GM12878 (cell line): ENCODE measurements around the gene ZBED5. TPM values are rescaled to one million over a fixed set of nuclear protein-coding genes. Genes with fewer than 3 reads are reported as not detected.

Experiments
- ATAC-seq: fragments of 200-7000 bp; cut with Tn5 transposase; 3 replicates; pipeline ENCODE4 v1.9.1; 2020; ENCODE audit warnings: mild to moderate bottlenecking, moderate library complexity
- BruUV-seq: library from RNA; stranded (reverse); fragments of 400-500 nt; replicated peaks from 2 replicates; lab custom pipeline; 2021; lab: Mats Ljungman, UMichigan
- CTCF ChIA-PET: fragments of 300-600 bp; sonication (Branson Sonifier 250); formaldehyde crosslinking; extraction: SDS; loops from one replicate; lab custom pipeline; 2021; ENCODE audit warnings: inconsistent platforms; lab: Yijun Ruan, JAX
- POLR2A ChIA-PET: fragments of 350-600 bp; formaldehyde crosslinking; extraction: SDS; loops from one replicate; lab custom pipeline; 2021; ENCODE audit warnings: inconsistent platforms; lab: Charles Lee
- RAD21 ChIA-PET: fragments of 300-600 bp; sonication (Branson Sonifier 250); formaldehyde crosslinking; loops from one replicate; lab custom pipeline; 2023; ENCODE audit warnings: antibody characterized with exemption; ENCODE audit not compliant: unreplicated experiment; lab: Charles Lee
- SMC1A ChIA-PET: fragments of 300-600 bp; sonication (Branson Sonifier 250); formaldehyde crosslinking; loops from one replicate; lab custom pipeline; 2023; ENCODE audit not compliant: unreplicated experiment, uncharacterized antibody; lab: Charles Lee
- DNase-seq: peaks from one replicate; pipeline ENCODE4 v3.0.0-alpha.2; 2011; ENCODE audit warnings: low read depth, low spot score
- FAIRE-seq: peaks from 3 replicates; lab custom pipeline; 2011; peaks lifted over from hg19 to GRCh38; lab: Jason Lieb, UNC
- H2AFZ ChIP-seq: 2 replicates; pipeline ENCODE4 v1.6.0; 2011; ENCODE audit warnings: low read depth, low read length, control low read depth; ENCODE audit not compliant: control insufficient read depth
- H3K27ac ChIP-seq: 2 replicates; pipeline ENCODE4 v1.5.1; 2011; ENCODE audit warnings: control low read depth; ENCODE audit not compliant: control insufficient read depth, insufficient read depth
- H3K27me3 ChIP-seq, 2 experiments: replicated peaks in 1 of 2; 2 replicates each; pipeline versions ENCODE4 v1.6.0 to v1.6.1; 2011; ENCODE audit warnings: low read length in 1 of 2; ENCODE audit not compliant: control insufficient read depth in 2 of 2, insufficient read depth in 2 of 2
- H3K36me3 ChIP-seq, 2 experiments: 2 replicates each; pipeline ENCODE4 v1.5.1; 2011; ENCODE audit warnings: low read length in 1 of 2; ENCODE audit not compliant: control insufficient read depth in 2 of 2, insufficient read depth in 2 of 2
- H3K4me1 ChIP-seq: 2 replicates; pipeline ENCODE4 v1.6.1; 2011; ENCODE audit warnings: mild to moderate bottlenecking, low read length, moderate library complexity, mixed read lengths; ENCODE audit not compliant: control insufficient read depth, insufficient read depth
- H3K4me2 ChIP-seq: 2 replicates; pipeline ENCODE4 v1.6.0; 2011; ENCODE audit warnings: control low read depth; ENCODE audit not compliant: control insufficient read depth, insufficient read depth
- H3K4me3 ChIP-seq: fragments of 200-600 bp; sonication (generic); 2 replicates; pipeline ENCODE4 v1.5.1; 2016
- H3K79me2 ChIP-seq: 2 replicates; pipeline ENCODE4 v1.6.0; 2011; ENCODE audit warnings: low read length; ENCODE audit not compliant: control insufficient read depth, insufficient read depth
- H3K9ac ChIP-seq: 2 replicates; pipeline ENCODE4 v1.8.0; 2011; ENCODE audit warnings: low read length, control low read depth, mixed read lengths; ENCODE audit not compliant: control insufficient read depth, insufficient read depth
- H3K9me3 ChIP-seq: replicated peaks from 3 replicates; pipeline ENCODE4 v1.5.1; 2011; ENCODE audit warnings: mild to moderate bottlenecking, low read length; ENCODE audit not compliant: control insufficient read depth, insufficient read depth
- H4K20me1 ChIP-seq: 2 replicates; pipeline ENCODE4 v1.6.0; 2011; ENCODE audit not compliant: control insufficient read depth, insufficient read depth
- EP300 ChIP-seq, 2 experiments: fragments of 150-350 bp in 1 of 2; IDR thresholded peaks; 2 replicates each; pipeline ENCODE4 v1.6.1; 2011 to 2012; ENCODE audit warnings: low read depth in 2 of 2, low read length in 2 of 2, borderline replicate concordance in 1 of 2, improper control_type of control experiment in 1 of 2, inconsistent platforms in 1 of 2; ENCODE audit not compliant: control insufficient read depth in 1 of 2
- GATAD2B ChIP-seq: fragments of 450-650 bp; conservative IDR thresholded peaks from 2 replicates; pipeline ENCODE4 v1.6.1; 2017; ENCODE audit warnings: low read depth, mild to moderate bottlenecking, moderate library complexity
- JUNB ChIP-seq: IDR thresholded peaks from 2 replicates; pipeline ENCODE4 v1.6.1; 2016; ENCODE audit warnings: antibody characterized with exemption, mild to moderate bottlenecking
- RBBP5 ChIP-seq: fragments of 200-600 bp; sonication (generic); conservative IDR thresholded peaks from 2 replicates; pipeline ENCODE4 v1.6.1; 2016
- RELA ChIP-seq: fragments of 450-650 bp; IDR thresholded peaks from 2 replicates; pipeline ENCODE4 v1.8.0; 2014; ENCODE audit warnings: borderline replicate concordance; ENCODE audit not compliant: partially characterized antibody
- SIN3A ChIP-seq: IDR thresholded peaks from 2 replicates; pipeline ENCODE4 v1.6.1; 2012; ENCODE audit warnings: low read depth, low read length, improper control_type of control experiment
- SP1 ChIP-seq: IDR thresholded peaks from one replicate; pipeline ENCODE4 v1.6.1; 2011; ENCODE audit warnings: low read depth, low read length
- TCF12 ChIP-seq: IDR thresholded peaks from 2 replicates; pipeline ENCODE4 v1.6.1; 2011; ENCODE audit warnings: low read depth, mild to moderate bottlenecking, low read length
- WGBS: methylation state at CpG from one replicate; pipeline ENCODE4 v1.1.6; 2016; ENCODE audit warnings: low lambda C conversion rate; ENCODE audit not compliant: insufficient replicate concordance, insufficient coverage; ENCODE audit errors: missing lambda C conversion rate; 5-methylcytosine and 5-hydroxymethylcytosine counted together
- in situ Hi-C: fragments of 300-500 bp; cut with MboI; formaldehyde crosslinking; loops from 9 replicates; pipeline ENCODE4 v1.14.3; 2018; ENCODE audit warnings: mixed read lengths
- intact Hi-C: fragments of 100-400 bp; cut with micrococcal nuclease; formaldehyde crosslinking; loops from one replicate; pipeline ENCODE4 v1.14.2; 2022; ENCODE audit not compliant: unreplicated experiment
- polyA plus RNA-seq, 11 experiments: library from polyadenylated mRNA; depleted of rRNA in 4 of 11; unstranded in 6 of 11; stranded (reverse) in 5 of 11; fragments of >200 nt; fragmentation: Nextera tagmentation in 4 of 11; fragmentation: Illumina TruSeq in 1 of 11; extraction: Ambion mirVana in 4 of 11; extraction: Trizol in 1 of 11; gene quantifications; 1 replicate in 1 of 11; 2 replicates in 10 of 11; pipeline versions ENCODE4 v1.2.1 to v1.2.3, GENCODE V29; 2011 to 2016; ENCODE audit warnings: inconsistent platforms in 2 of 11, missing spikeins in 2 of 11, low read depth in 1 of 11
- total RNA-seq, 4 experiments: library from RNA; depleted of rRNA in 3 of 4; stranded (reverse); fragments of >200 nt in 3 of 4; fragmentation: Illumina TruSeq in 1 of 4; extraction: Trizol in 1 of 4; gene quantifications; 2 replicates each; pipeline versions ENCODE4 v1.2.1 to v1.2.3, GENCODE V29; 2013 to 2021
- TF ChIP-seq, protein P1 (sequence below): fragments of 450-650 bp; IDR thresholded peaks from 2 replicates; pipeline ENCODE4 v1.6.1; 2018; ENCODE audit warnings: mild to moderate bottlenecking, low read depth, moderate library complexity; ENCODE audit not compliant: partially characterized antibody
- TF ChIP-seq, protein P2 (sequence below): fragments of 450-650 bp; IDR thresholded peaks from 2 replicates; pipeline ENCODE4 v1.6.1; 2017; ENCODE audit warnings: mild to moderate bottlenecking, moderate library complexity
- TF ChIP-seq, protein P3 (sequence below): IDR thresholded peaks from 2 replicates; pipeline ENCODE4 v1.6.1; 2012; ENCODE audit warnings: improper control_type of control experiment, low read depth, low read length; ENCODE audit not compliant: insufficient replicate concordance

ZBED5 gene
- total and polyA plus RNA-seq, 10 of the 15 experiments (the other 5 are each of a cell fraction or from before 2014, with no cell fraction given): 27.3 to 86.8 (median 37.6) TPM

DNA sequence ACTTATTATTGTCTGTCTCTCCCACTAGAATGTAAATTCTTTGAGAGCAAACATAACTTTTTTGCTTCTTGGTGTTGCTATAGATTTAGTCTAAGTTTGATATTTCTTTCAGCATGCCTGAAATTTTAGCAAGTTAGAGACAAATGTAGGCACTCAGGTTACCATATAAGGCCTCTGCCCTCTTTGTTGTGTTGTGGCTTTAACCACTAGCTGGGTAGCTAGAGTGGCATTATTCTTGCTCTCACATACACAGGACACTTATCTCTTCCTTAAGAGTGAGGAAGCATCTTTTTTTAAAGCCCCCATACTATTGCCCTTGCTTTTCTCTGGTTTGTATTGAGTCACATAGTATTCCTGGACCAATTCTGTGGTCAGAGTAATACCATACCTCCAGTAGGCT is 11.2 kb downstream of the ZBED5 start (continued):
- TF ChIP-seq, protein P1, sequence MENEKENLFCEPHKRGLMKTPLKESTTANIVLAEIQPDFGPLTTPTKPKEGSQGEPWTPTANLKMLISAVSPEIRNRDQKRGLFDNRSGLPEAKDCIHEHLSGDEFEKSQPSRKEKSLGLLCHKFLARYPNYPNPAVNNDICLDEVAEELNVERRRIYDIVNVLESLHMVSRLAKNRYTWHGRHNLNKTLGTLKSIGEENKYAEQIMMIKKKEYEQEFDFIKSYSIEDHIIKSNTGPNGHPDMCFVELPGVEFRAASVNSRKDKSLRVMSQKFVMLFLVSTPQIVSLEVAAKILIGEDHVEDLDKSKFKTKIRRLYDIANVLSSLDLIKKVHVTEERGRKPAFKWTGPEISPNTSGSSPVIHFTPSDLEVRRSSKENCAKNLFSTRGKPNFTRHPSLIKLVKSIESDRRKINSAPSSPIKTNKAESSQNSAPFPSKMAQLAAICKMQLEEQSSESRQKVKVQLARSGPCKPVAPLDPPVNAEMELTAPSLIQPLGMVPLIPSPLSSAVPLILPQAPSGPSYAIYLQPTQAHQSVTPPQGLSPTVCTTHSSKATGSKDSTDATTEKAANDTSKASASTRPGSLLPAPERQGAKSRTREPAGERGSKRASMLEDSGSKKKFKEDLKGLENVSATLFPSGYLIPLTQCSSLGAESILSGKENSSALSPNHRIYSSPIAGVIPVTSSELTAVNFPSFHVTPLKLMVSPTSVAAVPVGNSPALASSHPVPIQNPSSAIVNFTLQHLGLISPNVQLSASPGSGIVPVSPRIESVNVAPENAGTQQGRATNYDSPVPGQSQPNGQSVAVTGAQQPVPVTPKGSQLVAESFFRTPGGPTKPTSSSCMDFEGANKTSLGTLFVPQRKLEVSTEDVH: no peak
- TF ChIP-seq JUNB (no peak), RELA (no peak), SIN3A (no peak), GATAD2B (no peak)

DNA sequence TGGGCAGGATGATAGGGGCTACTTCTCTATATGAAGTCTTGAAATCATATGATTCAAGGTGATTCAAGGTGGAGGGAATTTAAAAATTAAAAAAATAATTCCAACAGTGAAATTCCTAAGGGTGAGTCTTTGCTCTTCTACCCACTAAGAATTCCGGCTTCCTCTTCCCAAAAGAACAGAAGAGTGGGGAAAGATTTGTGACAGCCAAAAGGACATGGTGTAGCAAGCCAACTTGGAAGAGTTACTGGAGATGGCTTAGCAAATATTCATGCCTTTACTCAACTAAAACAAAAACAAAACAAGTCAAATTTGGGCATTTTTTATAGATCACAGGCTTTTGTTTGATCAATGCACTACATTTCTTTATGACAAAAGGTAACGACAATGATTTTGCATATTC is 12.3 kb downstream of the ZBED5 start:
- DNase-seq (no peak), ATAC-seq (no peak), FAIRE-seq (no peak)
- no peaks in the 10 kb centered on the region for H4K20me1 ChIP-seq
- H2AFZ ChIP-seq: no peak overlapping the region
- no peak overlapping the region for H3K9ac ChIP-seq
- H3K4me2 ChIP-seq: no peak overlapping the region
- no peaks in the 10 kb centered on the region; a peak in 1 of 4 replicates for H3K36me3 ChIP-seq
- no peaks in the 10 kb centered on the region for H3K79me2 ChIP-seq
- 68% methylated on average over 2 of the region's 2 CpGs for WGBS
- SMC1A ChIA-PET: no interaction called here
- POLR2A ChIA-PET: no interaction called here
- no peak overlapping the region for H3K4me3 ChIP-seq
- RAD21 ChIA-PET: no interaction called here
- no peaks in the 10 kb centered on the region for H3K9me3 ChIP-seq
- CTCF ChIA-PET: interaction anchor here (0.8 kb wide), 1 partner anchor 26 kb away, joined by 3 read pairs; no protein-coding TSS in a partner anchor
- no TSS peak for BruUV-seq
- intact Hi-C loops: no loop called here
- in situ Hi-C loops: no loop called here
- no peaks in the 10 kb centered on the region for H3K27me3 ChIP-seq
- no peak overlapping the region for H3K27ac ChIP-seq
- no peaks in the 10 kb centered on the region for H3K4me1 ChIP-seq
- TF ChIP-seq, protein P2, sequence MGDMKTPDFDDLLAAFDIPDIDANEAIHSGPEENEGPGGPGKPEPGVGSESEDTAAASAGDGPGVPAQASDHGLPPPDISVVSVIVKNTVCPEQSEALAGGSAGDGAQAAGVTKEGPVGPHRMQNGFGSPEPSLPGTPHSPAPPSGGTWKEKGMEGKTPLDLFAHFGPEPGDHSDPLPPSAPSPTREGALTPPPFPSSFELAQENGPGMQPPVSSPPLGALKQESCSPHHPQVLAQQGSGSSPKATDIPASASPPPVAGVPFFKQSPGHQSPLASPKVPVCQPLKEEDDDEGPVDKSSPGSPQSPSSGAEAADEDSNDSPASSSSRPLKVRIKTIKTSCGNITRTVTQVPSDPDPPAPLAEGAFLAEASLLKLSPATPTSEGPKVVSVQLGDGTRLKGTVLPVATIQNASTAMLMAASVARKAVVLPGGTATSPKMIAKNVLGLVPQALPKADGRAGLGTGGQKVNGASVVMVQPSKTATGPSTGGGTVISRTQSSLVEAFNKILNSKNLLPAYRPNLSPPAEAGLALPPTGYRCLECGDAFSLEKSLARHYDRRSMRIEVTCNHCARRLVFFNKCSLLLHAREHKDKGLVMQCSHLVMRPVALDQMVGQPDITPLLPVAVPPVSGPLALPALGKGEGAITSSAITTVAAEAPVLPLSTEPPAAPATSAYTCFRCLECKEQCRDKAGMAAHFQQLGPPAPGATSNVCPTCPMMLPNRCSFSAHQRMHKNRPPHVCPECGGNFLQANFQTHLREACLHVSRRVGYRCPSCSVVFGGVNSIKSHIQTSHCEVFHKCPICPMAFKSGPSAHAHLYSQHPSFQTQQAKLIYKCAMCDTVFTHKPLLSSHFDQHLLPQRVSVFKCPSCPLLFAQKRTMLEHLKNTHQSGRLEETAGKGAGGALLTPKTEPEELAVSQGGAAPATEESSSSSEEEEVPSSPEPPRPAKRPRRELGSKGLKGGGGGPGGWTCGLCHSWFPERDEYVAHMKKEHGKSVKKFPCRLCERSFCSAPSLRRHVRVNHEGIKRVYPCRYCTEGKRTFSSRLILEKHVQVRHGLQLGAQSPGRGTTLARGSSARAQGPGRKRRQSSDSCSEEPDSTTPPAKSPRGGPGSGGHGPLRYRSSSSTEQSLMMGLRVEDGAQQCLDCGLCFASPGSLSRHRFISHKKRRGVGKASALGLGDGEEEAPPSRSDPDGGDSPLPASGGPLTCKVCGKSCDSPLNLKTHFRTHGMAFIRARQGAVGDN: no peak
- TF ChIP-seq TCF12 (no peak), SP1 (no peak), EP300 (IDR thresholded peaks at IDR 0.05; ENCODE audit: borderline replicate concordance in 1 of 2, control insufficient read depth in 1 of 2, low read depth in 2 of 2, low read length in 2 of 2) (no peak), RBBP5 (no peak)
- TF ChIP-seq, protein P3, sequence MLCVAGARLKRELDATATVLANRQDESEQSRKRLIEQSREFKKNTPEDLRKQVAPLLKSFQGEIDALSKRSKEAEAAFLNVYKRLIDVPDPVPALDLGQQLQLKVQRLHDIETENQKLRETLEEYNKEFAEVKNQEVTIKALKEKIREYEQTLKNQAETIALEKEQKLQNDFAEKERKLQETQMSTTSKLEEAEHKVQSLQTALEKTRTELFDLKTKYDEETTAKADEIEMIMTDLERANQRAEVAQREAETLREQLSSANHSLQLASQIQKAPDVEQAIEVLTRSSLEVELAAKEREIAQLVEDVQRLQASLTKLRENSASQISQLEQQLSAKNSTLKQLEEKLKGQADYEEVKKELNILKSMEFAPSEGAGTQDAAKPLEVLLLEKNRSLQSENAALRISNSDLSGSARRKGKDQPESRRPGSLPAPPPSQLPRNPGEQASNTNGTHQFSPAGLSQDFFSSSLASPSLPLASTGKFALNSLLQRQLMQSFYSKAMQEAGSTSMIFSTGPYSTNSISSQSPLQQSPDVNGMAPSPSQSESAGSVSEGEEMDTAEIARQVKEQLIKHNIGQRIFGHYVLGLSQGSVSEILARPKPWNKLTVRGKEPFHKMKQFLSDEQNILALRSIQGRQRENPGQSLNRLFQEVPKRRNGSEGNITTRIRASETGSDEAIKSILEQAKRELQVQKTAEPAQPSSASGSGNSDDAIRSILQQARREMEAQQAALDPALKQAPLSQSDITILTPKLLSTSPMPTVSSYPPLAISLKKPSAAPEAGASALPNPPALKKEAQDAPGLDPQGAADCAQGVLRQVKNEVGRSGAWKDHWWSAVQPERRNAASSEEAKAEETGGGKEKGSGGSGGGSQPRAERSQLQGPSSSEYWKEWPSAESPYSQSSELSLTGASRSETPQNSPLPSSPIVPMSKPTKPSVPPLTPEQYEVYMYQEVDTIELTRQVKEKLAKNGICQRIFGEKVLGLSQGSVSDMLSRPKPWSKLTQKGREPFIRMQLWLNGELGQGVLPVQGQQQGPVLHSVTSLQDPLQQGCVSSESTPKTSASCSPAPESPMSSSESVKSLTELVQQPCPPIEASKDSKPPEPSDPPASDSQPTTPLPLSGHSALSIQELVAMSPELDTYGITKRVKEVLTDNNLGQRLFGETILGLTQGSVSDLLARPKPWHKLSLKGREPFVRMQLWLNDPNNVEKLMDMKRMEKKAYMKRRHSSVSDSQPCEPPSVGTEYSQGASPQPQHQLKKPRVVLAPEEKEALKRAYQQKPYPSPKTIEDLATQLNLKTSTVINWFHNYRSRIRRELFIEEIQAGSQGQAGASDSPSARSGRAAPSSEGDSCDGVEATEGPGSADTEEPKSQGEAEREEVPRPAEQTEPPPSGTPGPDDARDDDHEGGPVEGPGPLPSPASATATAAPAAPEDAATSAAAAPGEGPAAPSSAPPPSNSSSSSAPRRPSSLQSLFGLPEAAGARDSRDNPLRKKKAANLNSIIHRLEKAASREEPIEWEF: no peak
